ENCODE results near the gene PRICKLE2.

DNA sequence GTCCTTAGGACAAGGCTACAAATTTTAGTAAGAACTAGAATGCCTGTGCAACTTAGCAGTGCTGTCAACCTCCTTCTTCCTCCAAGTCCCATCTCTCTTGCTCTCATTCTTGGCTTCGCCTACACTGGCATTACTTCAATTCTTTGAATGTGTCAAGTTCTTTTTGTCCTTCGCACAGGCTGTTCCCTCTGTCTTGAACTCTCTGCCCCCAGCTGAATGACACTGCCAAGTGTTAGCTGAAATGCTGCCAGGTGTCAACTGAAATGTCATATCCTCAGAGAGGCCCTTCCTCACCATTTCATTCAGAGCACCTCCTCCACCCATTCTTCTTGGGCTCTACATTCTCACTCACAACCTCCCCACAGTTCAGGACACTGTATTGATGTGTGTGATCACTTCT lies 153.1 kb downstream of the PRICKLE2 start:
- TF ChIP-seq POLR2A (IDR thresholded peaks at IDR 0.05; ENCODE audit: low read depth, low read length) (no peak), POLR2AphosphoS5 (IDR thresholded peaks at IDR 0.05; ENCODE audit: low read depth, low read length) (no peak)

All from GM12891 (cell line).